Activated CD4-positive, alpha-beta T cell treated with anti-CD3 and anti-CD28 coated beads, Interleukin-2, Interleukin-4, amounts not matched to agents 100 ng/mL and 50 ng/mL, durations not matched to agents 16 hours and 8 hours (primary cell): ENCODE results near the gene PIK3R1.

ENCODE experiments used
- DNase-seq: peaks from one replicate; pipeline ENCODE4 v3.0.0-alpha.2; 2020; ENCODE audit warnings: low spot score

The PIK3R1 gene

DNA sequence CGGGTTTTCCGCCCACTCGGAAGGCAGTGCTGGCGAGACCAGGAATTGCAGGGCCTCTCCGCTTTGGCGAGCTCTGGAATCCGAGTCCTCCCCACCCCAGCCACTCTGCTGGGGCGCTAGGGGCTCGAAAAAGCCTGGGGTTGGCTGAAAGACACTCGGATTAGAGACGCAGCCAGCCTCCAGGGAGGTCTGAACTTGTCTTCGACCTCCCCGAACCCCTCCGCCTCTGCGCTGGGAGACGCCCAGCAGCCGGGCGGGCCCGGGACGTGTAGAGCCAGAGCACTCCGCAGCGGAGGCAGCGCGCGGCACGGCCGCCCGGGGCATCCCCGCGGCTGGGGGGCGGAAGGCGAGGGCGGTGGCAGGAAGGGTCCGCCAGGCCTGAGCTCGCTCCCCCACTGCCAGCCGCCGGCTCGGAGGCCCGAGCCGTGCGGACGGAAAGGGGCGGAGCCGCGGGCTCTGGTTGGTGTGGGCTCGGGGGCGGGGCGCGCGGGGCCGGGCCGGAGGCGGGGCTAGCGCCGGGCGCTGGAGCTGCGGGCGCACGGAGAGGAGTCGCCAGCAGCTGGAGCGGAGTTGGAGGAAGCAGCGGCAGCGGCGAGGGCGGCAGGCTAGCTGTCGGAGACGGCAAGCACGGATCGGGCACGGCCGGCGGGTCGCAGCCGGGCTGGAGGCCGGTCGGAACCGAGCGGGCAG lies at the start of gene PIK3R1:
PIK3R1 (plus strand) TSS at position 549 of the 690 bp plus-strand sequence. CDS start 10,920 bp downstream, outside the sequence.
- peak; percentile 93 for DNase-seq

DNA sequence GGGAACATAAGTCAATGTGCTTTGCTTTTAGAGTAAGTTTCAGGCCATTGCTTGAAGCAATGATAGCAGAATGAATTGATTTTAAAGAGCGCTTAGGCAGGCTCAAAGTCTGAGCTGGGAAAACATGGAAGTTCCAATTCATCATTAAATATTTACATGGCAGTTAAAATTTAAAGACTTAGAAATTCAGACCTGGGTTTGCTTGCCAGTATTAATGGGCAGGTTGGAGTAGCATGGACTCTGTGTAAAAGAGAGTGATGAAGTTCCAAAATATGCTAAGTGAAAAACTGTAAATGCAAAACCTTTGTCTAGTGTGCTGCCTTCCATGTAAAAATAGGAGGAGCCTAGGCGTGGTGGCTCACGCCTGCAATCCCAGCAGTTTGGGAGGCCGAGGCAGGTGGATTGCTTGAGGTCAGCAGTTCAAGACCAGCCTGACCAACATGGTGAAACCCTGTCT lies 48.3 kb upstream of the PIK3R1 start:
- DNase-seq, result no peak

DNA sequence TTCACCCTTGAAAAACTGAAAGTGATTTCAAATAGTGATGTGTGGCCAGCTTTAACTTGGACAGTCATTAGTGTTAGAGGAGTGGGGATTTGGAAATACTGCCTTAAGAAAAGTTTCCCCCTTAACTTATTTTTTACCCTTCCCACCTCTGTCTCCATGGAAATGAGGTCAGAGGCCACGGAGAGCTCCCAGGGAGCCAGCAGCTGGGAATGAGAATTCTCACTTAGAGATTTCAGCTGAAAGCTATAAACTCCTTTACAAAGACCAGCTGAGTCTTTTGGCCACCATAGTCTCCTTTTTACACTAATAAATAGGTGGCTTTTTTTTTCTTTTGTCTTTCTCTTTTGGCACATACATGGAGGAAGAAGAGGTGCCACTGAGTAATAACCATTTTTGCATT lies 45.7 kb upstream of the PIK3R1 start:
- no peak for DNase-seq

DNA sequence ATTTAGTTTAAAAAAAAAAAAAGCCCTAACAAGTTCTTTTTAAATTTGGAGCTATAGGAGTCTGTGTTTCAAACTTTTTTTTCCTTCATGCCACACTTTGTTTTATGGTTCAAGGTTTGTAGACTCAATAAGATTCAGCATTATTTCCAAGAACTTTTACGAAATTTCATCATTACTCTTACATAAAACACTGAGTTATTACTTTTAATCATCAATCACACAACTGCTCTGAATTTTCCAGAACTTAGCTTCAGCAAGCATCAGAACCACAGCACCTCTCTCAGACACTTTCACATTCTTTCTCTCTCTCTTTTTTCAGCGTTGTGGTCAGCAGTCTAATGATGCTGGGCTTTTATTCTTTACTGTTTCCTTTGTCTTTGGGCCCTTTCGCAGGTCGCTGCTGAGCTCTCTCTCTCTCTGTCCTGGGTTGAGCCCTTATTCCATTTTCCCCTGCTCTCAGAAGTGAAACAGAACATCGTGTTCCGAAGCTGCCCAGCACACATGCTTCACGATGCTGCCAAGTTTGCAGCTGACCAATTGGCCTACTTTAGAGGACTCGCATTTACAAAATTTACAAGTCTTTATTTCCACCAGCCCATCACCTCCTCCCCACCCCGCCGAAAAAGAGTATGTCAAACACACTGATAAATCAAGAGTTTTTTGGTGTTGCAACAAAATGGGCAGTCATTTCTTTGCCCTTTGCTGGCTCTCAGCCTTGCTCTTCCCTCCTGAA lies 44.6 kb upstream of the PIK3R1 start:
- DNase-seq, result no peak

DNA sequence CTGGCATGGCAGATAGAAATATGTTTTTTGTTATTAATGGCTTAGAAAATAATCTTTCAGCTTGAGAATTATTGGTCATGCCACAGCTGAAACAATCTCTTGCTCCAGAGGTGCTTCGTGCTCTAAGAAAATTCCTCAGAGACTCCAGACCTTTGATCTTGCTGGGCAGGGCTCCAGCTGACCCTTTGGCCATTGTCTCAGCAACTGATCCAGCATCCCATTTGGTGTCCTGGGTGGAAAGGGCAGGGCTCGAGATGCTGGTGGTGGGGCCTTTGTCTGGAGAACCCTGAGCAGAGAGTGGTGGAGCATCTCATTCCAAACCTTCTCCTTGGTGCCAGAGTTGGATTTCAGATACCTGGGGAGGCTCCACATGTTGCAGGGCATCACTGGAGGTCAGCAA lies 43.2 kb upstream of the PIK3R1 start:
- DNase-seq, result no peak

DNA sequence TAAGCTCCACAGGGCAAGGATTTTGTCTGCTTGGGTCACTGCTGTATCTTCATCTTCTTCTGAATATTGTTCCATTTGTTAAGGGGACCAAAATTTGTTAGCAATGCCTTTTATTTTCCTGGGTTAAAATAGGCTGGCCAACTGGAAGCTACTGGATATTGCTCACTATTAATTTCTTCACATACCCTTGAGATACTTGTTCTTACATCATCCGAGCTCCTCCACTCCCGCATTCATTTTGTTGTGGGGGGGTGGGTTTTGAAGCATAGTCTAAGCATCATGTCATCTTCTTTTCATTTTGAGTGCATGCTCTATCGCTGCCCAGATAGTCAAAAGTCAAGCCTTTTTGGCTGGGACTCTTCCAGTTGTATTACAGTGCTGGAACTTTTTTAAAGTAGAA lies 42.5 kb upstream of the PIK3R1 start:
- DNase-seq, result no peak

DNA sequence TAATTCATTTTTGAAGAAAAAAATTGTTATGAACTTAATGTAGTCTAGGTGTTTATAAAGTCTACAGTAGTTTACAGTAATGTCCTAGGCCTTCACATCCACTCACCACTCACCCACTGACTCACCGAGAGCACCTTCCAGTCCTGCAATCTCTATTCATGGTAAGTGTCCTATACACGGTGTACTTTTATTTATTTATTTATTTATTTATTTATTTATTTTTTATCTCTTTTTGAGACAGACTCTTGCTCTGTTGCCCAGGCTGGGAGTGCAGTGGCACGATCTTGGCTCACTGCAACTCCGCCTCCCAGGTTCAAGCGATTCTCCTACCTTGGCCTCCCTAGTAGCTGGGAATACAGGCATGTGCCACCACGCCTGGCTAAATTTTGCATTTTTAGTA lies 39.3 kb upstream of the PIK3R1 start:
- no peak for DNase-seq

DNA sequence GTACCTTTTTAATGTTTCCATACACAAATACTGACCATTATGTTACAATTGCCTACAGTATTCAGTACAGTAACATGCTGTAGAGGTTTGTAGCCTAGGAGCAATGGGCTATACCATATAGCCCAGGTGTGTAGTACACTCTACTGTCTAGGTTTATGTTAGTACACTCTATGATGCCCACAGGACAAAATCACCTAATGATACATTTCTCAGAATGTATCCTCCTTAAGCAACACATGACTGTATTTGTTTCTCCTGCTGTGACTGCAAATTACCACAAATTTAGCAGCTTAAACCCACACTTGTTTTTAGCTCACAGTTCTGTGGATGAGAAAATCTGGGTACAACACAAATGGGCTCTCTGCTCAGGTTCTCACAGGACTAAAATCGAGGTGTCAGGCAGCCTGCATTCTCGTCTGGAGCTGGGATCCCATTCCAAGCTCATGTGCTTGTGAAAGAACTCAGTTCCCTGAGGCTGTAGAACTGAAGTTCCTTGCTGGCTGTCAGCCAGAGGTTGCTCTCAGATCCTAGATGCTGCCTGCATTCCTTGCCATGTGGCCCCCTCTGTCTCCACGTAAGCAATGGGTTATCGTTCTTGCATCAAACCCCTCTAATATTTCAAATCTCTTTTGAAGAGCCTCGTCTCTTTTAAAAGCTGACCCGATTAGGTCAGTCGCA lies 38.6 kb upstream of the PIK3R1 start:
- DNase-seq, result no peak

DNA sequence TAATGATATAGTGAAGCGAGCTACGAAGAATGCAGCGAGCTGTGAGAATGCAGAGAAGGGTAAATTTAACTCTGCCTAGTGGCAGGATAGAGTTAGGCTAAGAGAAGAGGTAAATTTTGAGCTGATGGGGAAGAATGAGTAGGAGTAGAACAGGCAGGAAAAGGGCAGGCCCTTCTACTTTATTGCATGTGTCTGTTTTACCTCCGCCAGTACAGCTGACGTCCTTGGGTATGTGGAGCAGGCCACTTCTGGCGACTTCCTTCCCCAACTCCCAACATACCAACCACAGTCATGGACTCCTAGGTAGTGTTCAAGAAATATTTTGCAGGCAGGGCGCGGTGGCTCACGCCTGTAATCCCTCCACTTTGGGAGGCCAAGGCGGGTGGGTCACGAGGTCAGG lies 37.9 kb upstream of the PIK3R1 start:
- DNase-seq, result no peak

DNA sequence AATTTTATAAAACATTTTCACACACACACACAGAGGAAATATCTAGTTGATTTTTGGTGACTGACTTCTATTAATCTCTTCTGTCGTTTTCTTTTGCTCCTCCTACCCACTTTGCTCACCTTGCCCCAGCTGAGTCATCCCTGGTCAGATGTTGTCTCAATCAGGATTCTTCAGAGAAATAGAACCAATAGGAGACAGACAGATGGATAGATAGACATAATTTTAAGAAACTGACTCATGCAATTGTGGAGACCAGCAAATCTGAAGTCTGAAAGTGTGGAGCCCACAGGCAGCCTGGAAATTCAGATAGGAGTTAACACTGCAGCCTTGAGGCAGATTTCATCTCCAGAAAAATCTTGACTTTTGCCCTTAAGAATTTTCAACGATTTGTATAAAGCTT lies 37.0 kb upstream of the PIK3R1 start:
- DNase-seq, result peak; percentile 39

DNA sequence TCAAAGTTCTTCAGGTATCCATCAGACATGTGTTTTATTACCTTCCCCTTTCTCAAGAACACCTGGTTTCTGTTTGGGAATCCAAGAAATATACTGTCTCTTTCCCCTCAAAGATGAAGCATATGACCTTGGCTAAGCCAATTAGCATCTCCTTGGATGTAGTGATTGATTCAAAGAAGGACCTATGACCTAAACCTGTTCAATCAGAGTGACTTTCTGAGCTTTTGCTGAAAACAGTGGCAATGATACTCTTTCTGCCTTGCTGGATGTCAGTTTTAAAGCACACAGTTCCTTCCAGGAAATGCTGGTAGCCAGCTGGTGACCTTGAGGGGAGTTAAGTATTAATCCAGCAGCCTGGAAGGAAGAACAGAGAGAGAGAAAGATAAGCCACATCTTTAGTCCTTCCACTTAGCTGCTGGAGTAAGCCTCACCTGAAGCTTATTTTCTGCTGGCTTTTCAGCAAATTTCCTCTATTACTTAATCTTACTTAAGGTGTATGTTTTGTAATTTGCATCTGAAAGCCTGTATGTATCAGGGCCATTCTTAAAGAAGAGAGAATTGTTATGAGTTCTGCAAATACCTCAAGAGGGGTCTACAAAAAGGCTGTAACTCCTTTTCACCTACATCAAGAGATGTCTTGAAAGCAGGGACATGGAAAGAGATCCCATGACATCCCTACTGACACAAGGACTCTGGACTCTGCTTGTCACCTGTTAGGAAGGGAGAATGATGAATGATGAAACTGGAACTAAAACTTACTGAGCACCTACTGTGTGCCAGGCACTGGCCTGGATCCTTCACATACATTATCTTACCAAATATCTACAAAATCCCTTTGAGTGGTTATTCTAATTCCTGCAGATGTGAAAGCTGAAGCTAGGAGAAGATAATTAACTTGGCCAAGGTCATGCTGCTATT lies 35.2 kb upstream of the PIK3R1 start:
- DNase-seq, result no peak

DNA sequence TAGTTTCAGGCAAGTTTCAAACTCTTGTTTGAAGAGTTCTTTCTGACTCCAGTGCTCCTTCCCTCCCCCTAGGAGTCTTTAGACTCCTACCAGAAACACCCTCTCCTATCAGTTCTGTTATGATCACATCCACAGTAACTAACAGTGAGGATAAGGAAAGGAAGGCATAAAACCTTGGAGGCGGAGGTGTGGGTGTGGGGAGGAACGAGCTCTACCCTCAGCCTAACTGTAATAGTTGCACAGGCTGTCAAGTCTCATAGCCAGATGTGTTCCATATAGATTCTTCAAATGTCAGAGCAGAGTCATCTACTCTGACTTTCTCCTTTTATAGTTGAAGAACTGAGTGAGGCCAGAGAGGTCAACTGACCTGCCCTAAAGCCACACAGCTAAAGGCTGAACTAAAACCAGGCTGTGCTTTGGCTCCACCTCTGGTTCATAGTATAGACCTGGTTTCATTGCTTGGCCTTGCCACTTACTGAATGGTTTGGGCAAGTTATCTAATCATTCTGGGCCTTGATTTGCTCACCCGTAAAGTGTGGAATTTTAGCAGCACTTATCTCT lies 34.4 kb upstream of the PIK3R1 start:
- DNase-seq, result no peak

DNA sequence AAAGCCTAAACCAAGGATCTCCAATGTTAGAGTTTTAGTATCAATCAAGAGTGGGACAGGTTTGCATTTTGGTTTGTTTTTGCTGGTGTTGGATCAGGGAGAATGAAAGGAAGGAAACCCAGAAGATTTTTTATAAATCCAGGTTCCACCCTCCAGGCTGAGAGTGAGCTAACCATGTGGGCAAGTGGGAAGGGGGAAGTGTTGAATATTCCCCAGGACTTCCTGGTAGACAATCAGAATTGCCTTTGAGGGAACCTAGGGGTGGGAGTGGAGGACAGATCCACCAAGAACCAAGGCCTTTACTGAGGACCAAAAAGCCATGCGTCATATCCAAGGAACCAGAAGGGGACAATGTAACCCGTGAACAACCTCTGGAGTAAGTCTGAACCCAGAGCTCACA lies 33.5 kb upstream of the PIK3R1 start:
- no peak for DNase-seq

DNA sequence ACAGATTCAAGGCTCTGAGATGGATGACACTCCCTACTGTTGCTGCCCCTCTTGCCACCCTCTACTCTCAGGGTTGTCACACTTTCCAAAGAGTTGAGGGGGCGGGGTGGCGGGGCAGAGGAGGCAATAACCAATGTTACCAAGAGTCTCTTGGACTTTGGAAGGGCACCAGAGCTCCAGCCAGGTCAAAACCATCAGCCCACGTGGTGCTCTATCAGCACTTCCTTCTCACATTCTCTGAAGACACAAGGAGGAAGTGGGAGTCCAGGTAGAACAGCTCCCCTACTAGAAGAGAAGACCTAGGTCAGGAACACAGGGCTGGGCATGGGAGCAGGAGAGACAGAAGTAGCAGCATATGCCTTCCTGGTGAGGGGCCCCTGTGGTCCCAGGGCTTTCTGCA lies 33.0 kb upstream of the PIK3R1 start:
- DNase-seq, result no peak

DNA sequence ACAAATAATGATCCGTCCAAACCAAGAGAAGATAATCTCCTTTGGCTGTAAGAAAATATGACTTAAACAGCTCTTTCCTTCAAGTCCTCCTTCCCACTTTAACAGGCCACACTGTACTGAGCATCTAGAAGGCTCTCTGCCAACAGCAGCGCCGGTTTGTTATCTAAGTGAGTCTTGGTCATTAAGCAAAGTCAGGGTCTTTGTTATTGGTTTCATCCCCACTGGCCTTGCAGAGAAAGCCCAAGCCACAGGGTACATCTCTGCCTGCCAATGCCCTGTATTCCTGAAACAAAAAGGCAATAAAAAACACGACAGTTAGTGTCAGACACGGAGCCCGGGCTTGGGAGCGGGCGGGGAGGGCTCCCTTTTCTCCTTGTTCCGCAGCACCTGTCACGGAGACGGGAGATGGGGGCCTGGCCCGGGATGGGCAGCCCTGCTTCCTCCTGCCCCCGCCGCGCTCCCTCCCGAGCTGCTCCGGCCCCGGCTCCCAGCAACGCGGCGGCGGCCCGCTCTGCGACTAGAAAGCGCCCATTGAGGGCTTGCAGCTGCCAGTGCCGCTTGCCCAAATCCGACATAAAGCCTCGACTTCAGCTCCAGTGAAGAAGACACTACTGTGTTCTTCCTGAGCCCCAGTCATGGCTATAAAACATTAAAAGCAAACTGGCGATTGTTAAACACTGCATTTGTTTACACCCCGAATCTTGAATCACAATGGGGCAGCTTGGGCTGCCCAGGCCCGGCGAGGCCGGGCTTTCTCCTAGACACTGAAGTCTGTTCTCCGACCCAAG lies 28.1 kb upstream of the PIK3R1 start:
- no peak for DNase-seq

DNA sequence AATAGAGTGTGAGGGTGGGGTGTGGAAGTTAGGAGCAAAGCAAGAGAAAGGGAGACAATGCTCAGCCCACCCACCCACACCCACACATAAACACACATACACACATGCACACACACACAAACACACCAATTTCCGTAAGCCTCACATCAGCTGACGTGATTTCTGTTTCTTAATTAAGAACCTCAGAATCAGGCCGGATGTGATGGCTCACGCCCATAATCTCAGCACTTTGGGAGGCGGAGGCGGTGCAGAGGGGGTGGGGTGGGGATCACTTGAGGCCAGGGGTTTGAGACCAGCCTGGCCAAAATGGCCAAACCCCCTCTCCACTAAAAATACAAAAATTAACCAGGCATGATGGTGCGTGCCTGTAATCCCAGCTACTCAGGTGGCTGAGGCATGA lies 26.4 kb upstream of the PIK3R1 start:
- no peak for DNase-seq

DNA sequence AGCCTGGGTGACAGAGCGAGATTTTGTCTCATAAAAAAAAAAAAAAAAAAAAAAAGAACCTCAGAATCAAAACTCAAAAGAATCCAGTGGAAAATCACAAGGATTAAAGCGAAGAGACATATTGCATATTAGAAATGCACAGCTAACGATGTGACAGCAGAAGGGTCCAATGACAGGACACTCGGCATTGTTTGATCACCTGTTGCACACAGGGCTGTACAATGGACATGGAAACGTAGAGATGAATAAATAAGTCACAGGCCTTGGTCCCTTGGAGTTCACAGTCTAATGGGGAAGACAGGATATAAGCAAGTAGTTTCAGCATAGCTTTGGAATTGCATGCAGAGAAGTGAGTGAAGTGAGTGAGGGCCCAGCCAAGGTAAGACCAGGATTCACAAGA lies 25.9 kb upstream of the PIK3R1 start:
- DNase-seq, result no peak

DNA sequence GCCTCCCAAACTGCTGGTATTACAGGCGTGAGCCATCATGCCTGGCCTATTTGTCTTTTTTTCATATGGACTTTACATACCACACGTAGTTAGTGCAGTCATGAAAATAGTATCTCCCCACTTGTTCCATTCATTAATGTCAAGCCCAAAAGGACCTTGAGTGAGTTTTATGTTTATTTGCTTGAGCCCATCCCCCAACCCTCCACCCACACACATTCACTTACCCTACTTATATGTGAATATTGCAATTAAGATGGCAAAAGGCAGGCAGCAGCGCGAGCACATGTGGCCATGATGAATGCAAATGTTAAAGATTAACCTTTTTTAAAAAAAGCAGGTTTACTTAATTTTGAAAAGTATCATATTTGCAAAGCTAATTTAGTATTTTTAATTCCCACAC lies 24.9 kb upstream of the PIK3R1 start:
- no peak for DNase-seq

DNA sequence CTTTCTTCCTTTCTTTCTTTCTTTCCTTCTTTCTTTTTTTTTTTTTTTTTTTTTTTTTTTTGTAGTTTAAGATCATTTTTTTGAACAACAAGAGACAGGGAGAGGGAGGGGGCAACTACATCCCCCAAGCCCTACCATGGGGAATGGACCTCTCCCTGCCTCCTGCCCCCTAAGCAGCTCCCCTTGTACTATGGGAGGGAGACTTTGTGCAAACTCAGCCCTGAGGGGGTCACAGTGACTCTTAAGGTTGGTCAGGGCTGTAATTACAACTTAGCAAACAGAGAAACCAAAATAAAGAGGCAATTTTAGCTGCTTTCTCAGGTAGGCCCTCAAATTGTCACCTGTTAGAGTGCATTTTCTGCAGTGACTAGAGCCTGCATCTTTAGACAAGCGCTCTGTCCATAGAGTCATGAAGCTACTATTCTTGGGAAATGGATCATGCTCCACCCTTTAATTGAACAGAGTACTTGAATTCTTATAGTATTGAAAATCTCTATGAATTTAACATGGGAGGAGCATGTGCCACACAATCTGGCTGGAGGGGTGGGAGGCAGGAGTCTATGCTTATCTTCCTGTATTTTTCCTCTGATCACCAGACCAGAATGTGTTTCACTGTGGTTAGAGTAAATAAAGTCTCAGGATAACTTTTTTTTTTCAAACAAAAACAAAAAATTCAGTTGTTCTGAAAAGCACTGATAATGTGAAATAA lies 24.3 kb upstream of the PIK3R1 start:
- DNase-seq, result no peak

DNA sequence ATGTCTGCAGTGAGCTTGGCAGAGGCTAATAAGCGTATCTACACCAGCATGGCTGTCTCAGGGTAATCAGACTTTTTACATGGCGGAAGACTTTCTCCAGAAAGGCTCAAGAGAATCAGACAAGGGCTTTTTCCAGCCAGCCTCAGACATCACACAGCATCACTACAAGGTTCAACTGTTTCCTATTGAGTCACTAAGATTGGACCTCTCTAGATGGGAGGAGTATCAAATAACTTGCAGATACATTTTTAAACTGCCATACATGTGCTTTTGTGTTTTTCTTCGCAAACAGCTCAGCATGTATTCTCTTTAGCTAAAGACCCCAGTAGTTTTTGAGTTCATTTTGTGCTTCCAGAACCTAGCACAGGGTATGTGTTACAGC lies 22.9 kb upstream of the PIK3R1 start:
- DNase-seq, result no peak
